GM12864 (cell line): Measurements from ENCODE around the gene RAB14.
A peak's percentile ranks its signal among the peaks of the same experiment; 100 is the strongest.
"Not testable (repeated sequence)": the region's sequence is repeated elsewhere in the genome, so short reads cannot be mapped to it uniquely, and the experiment has no call there.

Source experiments
- DNase-seq: peaks from one replicate; pipeline ENCODE4 v3.0.0-alpha.2; 2011; ENCODE audit warnings: low read depth
- H3K4me3 ChIP-seq: 2 replicates; pipeline ENCODE4 v1.5.1; 2011; ENCODE audit warnings: mild to moderate bottlenecking, low read depth, low read length, control low read depth
- TF ChIP-seq, protein P1 (sequence below): IDR thresholded peaks from 2 replicates; pipeline ENCODE4 v1.5.1; 2011; ENCODE audit warnings: low read depth, mild to moderate bottlenecking, moderate library complexity, low read length, control low read depth, inconsistent platforms; ENCODE audit errors: missing control alignments

RAB14 gene

DNA sequence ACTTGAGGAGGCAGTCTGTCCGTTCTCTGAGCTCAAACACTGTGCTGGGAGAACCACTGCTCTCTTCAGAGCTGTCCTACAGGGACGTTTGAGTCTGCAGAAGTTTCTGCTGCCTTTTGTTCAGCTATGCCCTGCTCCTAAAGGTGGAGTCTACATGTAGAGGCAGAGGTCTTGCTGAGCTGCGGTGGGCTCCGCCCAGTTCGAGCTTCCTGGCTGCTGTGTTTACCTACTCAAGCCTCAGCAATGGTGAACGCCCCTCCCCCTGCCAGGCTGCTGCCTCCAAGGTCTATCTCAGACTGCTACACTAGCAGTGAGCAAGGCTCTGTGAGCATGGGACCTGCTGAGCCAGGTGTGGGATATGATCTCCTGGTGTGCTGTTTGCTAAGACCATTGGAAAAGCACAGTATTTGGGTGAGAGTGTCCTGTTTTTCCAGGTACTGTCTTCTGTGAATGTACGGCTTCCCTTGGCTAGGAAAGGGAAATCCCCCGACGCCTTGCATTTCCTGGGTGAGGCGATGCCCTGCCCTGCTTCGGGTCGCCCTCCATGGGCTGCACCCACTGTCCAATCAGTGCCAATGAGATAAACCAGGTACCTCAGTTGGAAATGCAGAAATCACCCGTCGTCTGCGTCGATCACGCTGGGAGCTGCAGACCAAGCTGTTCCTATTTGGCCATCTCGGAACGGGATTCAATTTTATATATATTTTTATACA is 68.4 kb downstream of the RAB14 start:
- H3K4me3 ChIP-seq, result no peak overlapping the region
- TF ChIP-seq, protein P1, sequence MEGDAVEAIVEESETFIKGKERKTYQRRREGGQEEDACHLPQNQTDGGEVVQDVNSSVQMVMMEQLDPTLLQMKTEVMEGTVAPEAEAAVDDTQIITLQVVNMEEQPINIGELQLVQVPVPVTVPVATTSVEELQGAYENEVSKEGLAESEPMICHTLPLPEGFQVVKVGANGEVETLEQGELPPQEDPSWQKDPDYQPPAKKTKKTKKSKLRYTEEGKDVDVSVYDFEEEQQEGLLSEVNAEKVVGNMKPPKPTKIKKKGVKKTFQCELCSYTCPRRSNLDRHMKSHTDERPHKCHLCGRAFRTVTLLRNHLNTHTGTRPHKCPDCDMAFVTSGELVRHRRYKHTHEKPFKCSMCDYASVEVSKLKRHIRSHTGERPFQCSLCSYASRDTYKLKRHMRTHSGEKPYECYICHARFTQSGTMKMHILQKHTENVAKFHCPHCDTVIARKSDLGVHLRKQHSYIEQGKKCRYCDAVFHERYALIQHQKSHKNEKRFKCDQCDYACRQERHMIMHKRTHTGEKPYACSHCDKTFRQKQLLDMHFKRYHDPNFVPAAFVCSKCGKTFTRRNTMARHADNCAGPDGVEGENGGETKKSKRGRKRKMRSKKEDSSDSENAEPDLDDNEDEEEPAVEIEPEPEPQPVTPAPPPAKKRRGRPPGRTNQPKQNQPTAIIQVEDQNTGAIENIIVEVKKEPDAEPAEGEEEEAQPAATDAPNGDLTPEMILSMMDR, result no peak
- DNase-seq, result peak; percentile 12

DNA sequence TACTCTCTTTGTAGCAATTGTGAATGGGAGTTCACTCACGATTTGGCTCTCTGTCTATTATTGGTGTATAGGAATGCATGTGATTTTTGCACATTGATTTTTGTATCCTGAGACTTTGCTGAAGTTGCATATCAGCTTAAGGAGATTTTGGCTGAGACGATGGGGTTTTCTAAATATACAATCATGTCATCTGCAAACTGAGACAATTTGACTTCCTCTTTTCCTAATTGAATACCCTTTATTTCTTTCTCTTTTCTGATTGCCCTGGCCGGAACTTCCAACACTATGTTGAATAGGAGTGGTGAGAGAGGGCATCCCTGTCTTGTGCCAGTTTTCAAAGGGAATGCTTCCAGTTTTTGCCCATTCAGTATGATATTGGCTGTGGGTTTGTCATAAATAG is 72.3 kb downstream of the RAB14 start:
- DNase-seq, result not testable (repeated sequence)

More for the DNA sequence above, 72.3 kb downstream of the RAB14 start:
- not testable (repeated sequence) for H3K4me3 ChIP-seq
